Ureter (tissue), 1 donor: ENCODE data around the gene COL17A1. TPM values are rescaled to one million over a fixed set of nuclear protein-coding genes. Genes with fewer than 3 reads are reported as not detected.

Source experiments
- DNase-seq: peaks from one replicate; pipeline ENCODE4 v3.0.0-alpha.2; 2020; ENCODE audit warnings: low spot score
- total RNA-seq: library from RNA; stranded (reverse); gene quantifications from one replicate; pipeline ENCODE4 v1.2.4, GENCODE V29; 2023
- donor health status: DM: yes; HTN: yes; CAD: no.

COL17A1 gene
- total RNA-seq, 1 donor from 2014 or later = 18.5 TPM

GRCh38 chr10:104052431-104052830, 33.2 kb downstream of the COL17A1 start:
- DNase-seq = no peak

- DNase-seq = no peak
Measured at GRCh38 chr10:104049504-104050250, 36.0 kb downstream of the COL17A1 start.

GRCh38 chr10:104046651-104047050, 39.0 kb downstream of the COL17A1 start:
- DNase-seq = no peak

- no peak for DNase-seq
Measured at GRCh38 chr10:104045151-104046089, 40.3 kb downstream of the COL17A1 start.

- DNase-seq = no peak
Measured at GRCh38 chr10:104043854-104044253, 41.8 kb downstream of the COL17A1 start.

- DNase-seq = no peak
Measured at GRCh38 chr10:104043185-104043830, 42.4 kb downstream of the COL17A1 start.

- no peak for DNase-seq
Measured at GRCh38 chr10:104041891-104042535, 43.7 kb downstream of the COL17A1 start.

- no peak for DNase-seq
Measured at GRCh38 chr10:104040862-104041789, 44.6 kb downstream of the COL17A1 start.

- DNase-seq = no peak
Measured at GRCh38 chr10:104040382-104040781, 45.3 kb downstream of the COL17A1 start.

- peak; percentile 39 for DNase-seq
Measured at GRCh38 chr10:104038958-104039752, 46.5 kb downstream of the COL17A1 start.

- DNase-seq = no peak
Measured at GRCh38 chr10:104038537-104038936, 47.1 kb downstream of the COL17A1 start.

- peak; percentile 33 for DNase-seq
Measured at GRCh38 chr10:104037261-104037951, 48.3 kb downstream of the COL17A1 start.

GRCh38 chr10:104036518-104037260, 49.0 kb downstream of the COL17A1 start:
- peak; percentile 32 for DNase-seq

GRCh38 chr10:104036069-104036384, 49.7 kb downstream of the COL17A1 start:
- no peak for DNase-seq

GRCh38 chr10:104035194-104036068, 50.2 kb downstream of the COL17A1 start:
- no peak for DNase-seq

GRCh38 chr10:104034401-104035193, 51.1 kb downstream of the COL17A1 start:
- DNase-seq = no peak

GRCh38 chr10:104033966-104034365, 51.7 kb downstream of the COL17A1 start:
- no peak for DNase-seq
